PC-9 (cell line): ENCODE data around the gene LMLN. TPM values are rescaled to one million over a fixed set of nuclear protein-coding genes. Genes with fewer than 3 reads are reported as not detected.

Experiments
- BruUV-seq: library from RNA; stranded (reverse); fragments of 400-500 nt; replicated peaks from 2 replicates; lab custom pipeline; 2021; lab: Mats Ljungman, UMichigan
- CTCF ChIA-PET: fragments of 300-600 bp; sonication (Branson Sonifier 250); formaldehyde crosslinking; loops from one replicate; lab custom pipeline; 2022; ENCODE audit warnings: antibody characterized with exemption; lab: Charles Lee
- POLR2A ChIA-PET: fragments of 300-600 bp; sonication (Branson Sonifier 250); formaldehyde crosslinking; loops from one replicate; lab custom pipeline; 2022; ENCODE audit warnings: antibody characterized with exemption; ENCODE audit not compliant: unreplicated experiment; lab: Charles Lee
- DNase-seq, 2 experiments: peaks; one replicate each; pipeline versions ENCODE4 v3.0.0 to v3.0.0-alpha.2; 2015 to 2022; ENCODE audit warnings: mixed read lengths in 1 of 2
- H2AFZ ChIP-seq: fragments of 200-600 bp; sonication (generic); 2 replicates; pipeline ENCODE4 v1.8.1; 2017; ENCODE audit warnings: antibody characterized with exemption
- H3F3A ChIP-seq: fragments of 200-600 bp; sonication (generic); 2 replicates; pipeline ENCODE4 v1.8.1; 2017; ENCODE audit warnings: antibody characterized with exemption, mild to moderate bottlenecking, low read depth; ENCODE audit not compliant: insufficient read depth
- H3K27ac ChIP-seq: fragments of 200-600 bp; sonication (generic); 2 replicates; pipeline ENCODE4 v1.6.1; 2016; ENCODE audit warnings: mixed run types
- H3K27me3 ChIP-seq: fragments of 200-600 bp; sonication (generic); 2 replicates; pipeline ENCODE4 v1.6.1; 2016; ENCODE audit warnings: low read depth, mixed run types; ENCODE audit not compliant: insufficient read depth
- H3K36me3 ChIP-seq: fragments of 200-600 bp; sonication (generic); 2 replicates; pipeline ENCODE4 v1.6.1; 2016; ENCODE audit warnings: low read depth, mixed run types
- H3K4me1 ChIP-seq: fragments of 200-600 bp; sonication (generic); replicated peaks from 2 replicates; pipeline ENCODE4 v1.6.1; 2016; ENCODE audit warnings: mixed run types; ENCODE audit not compliant: insufficient read depth
- H3K4me2 ChIP-seq: fragments of 200-600 bp; sonication (generic); 2 replicates; pipeline ENCODE4 v1.6.1; 2017; ENCODE audit warnings: mixed run types
- H3K4me3 ChIP-seq: fragments of 200-600 bp; sonication (generic); 2 replicates; pipeline ENCODE4 v1.6.1; 2016; ENCODE audit warnings: mixed run types
- H3K79me2 ChIP-seq: fragments of 200-600 bp; sonication (generic); 2 replicates; pipeline ENCODE4 v1.6.1; 2017; ENCODE audit warnings: low read depth, mixed run types
- H3K9me2 ChIP-seq: fragments of 200-600 bp; sonication (generic); 2 replicates; pipeline ENCODE4 v1.8.1; 2017; ENCODE audit warnings: mild to moderate bottlenecking; ENCODE audit not compliant: insufficient read depth
- H3K9me3 ChIP-seq: fragments of 200-600 bp; sonication (generic); 2 replicates; pipeline ENCODE4 v1.8.1; 2016; ENCODE audit warnings: low read depth; ENCODE audit not compliant: insufficient read depth
- H4K20me1 ChIP-seq: fragments of 200-600 bp; sonication (generic); 2 replicates; pipeline ENCODE4 v1.8.1; 2017; ENCODE audit not compliant: insufficient read depth
- EZH2 ChIP-seq: fragments of 200-600 bp; sonication (generic); IDR thresholded peaks from 2 replicates; pipeline ENCODE4 v1.8.0; 2017; ENCODE audit warnings: antibody characterized with exemption, low read depth
- intact Hi-C: fragments of 100-400 bp; cut with micrococcal nuclease; formaldehyde crosslinking; loops from one replicate; pipeline ENCODE4 v1.10.0; 2022; ENCODE audit not compliant: unreplicated experiment
- total RNA-seq: library from RNA; stranded (reverse); gene quantifications from 2 replicates; pipeline ENCODE4 v1.2.3, GENCODE V29; 2021
- TF ChIP-seq, protein P1 (sequence below): fragments of 200-600 bp; sonication (generic); conservative IDR thresholded peaks from 2 replicates; pipeline ENCODE4 v1.6.1; 2017; ENCODE audit warnings: mixed run types, antibody characterized with exemption, mild to moderate bottlenecking, moderate library complexity

Gene LMLN
- total RNA-seq, 1 experiment from 2014 or later = 21.1 TPM

DNA sequence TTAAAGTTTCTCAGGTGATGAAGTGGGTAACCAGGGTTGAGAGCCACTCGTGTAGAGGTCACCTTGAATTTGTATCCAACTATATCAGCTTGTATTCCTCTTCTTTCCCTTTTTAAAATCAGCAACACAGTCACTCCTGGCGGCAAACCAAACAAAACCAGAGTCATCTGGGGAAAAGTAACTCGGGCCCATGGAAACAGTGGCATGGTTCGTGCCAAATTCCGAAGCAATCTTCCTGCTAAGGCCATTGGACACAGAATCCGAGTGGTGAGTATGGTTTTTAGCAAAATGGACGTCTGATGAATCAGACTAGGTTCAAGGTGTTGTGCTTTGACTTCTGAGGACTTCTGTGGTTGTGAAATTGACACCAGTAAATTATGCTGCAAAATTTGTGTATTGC lies 6.1 kb upstream of the LMLN start:
- CTCF ChIA-PET = no interaction called here
- H2AFZ ChIP-seq = no peak overlapping the region
- TF ChIP-seq, protein P1, sequence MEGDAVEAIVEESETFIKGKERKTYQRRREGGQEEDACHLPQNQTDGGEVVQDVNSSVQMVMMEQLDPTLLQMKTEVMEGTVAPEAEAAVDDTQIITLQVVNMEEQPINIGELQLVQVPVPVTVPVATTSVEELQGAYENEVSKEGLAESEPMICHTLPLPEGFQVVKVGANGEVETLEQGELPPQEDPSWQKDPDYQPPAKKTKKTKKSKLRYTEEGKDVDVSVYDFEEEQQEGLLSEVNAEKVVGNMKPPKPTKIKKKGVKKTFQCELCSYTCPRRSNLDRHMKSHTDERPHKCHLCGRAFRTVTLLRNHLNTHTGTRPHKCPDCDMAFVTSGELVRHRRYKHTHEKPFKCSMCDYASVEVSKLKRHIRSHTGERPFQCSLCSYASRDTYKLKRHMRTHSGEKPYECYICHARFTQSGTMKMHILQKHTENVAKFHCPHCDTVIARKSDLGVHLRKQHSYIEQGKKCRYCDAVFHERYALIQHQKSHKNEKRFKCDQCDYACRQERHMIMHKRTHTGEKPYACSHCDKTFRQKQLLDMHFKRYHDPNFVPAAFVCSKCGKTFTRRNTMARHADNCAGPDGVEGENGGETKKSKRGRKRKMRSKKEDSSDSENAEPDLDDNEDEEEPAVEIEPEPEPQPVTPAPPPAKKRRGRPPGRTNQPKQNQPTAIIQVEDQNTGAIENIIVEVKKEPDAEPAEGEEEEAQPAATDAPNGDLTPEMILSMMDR = no peak
- TF ChIP-seq EZH2 = no peak
- BruUV-seq = no TSS peak
- H3K36me3 ChIP-seq = peaks cover 63% of the 10 kb centered on the region
- DNase-seq = no peak
- H3K4me3 ChIP-seq = no peak overlapping the region
- POLR2A ChIA-PET = interaction anchor here (0.6 to 1.1 kb wide), 2 partner anchors 18 to 126 kb away, joined by 4 read pairs; no protein-coding TSS in a partner anchor
- H3K9me2 ChIP-seq = no peaks in the 10 kb centered on the region
- H3F3A ChIP-seq = peaks cover 96% of the 10 kb centered on the region
- H3K9me3 ChIP-seq = no peaks in the 10 kb centered on the region
- H3K4me1 ChIP-seq = peaks cover 71% of the 10 kb centered on the region
- H3K27me3 ChIP-seq = no peaks in the 10 kb centered on the region
- peak overlapping the region; percentile 88 for H3K27ac ChIP-seq
- H4K20me1 ChIP-seq = peaks cover 63% of the 10 kb centered on the region
- peaks cover 56% of the 10 kb centered on the region for H3K79me2 ChIP-seq
- H3K4me2 ChIP-seq = peak overlapping the region; percentile 86
- intact Hi-C loops = no loop called here

DNA sequence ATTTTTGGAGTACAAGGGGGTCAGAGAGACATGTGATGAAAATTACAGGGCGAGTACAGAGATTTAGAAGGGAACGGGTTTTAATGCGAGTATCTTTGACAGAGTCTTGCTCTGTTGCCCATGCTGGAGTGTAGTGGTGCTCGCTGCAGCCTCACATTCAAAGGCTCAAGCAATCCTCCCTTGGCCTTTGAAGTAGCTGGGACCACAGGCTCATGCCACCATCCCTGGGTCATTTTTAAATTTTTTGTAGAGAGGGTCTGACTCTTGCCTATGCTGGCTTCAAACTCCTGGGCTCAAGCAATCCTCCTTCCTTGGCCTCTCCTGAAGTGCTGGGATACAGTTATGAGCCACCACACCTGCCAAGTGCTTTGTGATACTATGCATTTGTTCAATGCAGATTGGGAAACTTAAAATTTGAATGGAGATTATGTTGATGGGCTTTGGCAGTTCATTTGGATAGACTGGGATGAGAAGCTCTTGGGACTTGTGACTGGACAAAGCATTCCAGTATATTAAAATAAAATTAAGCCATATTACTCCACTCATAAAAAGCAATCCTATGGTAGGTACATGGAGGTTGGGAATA lies 4.0 kb upstream of the LMLN start:
- Histone ChIP-seq H3K4me3 (no peak overlapping the region), H3K4me2 (no peak overlapping the region), H3K79me2 (peaks cover 49% of the 10 kb centered on the region), H3F3A (peaks cover 93% of the 10 kb centered on the region), H4K20me1 (peaks cover 62% of the 10 kb centered on the region), H2AFZ (no peak overlapping the region), H3K27ac (peak overlapping the region; percentile 55), H3K27me3 (no peaks in the 10 kb centered on the region), H3K36me3 (peaks cover 56% of the 10 kb centered on the region), H3K9me2 (no peaks in the 10 kb centered on the region), H3K9me3 (no peaks in the 10 kb centered on the region), H3K4me1 (peaks cover 77% of the 10 kb centered on the region)
- intact Hi-C loops = loop anchor here (5.0 kb wide), 1 partner anchor 116 kb away; no protein-coding TSS in a partner anchor
- no peak for DNase-seq
- TF ChIP-seq EZH2 = no peak
- TF ChIP-seq, protein P1 = no peak
- ChIA-PET POLR2A (no interaction called here), CTCF (no interaction called here)
- no TSS peak for BruUV-seq

DNA sequence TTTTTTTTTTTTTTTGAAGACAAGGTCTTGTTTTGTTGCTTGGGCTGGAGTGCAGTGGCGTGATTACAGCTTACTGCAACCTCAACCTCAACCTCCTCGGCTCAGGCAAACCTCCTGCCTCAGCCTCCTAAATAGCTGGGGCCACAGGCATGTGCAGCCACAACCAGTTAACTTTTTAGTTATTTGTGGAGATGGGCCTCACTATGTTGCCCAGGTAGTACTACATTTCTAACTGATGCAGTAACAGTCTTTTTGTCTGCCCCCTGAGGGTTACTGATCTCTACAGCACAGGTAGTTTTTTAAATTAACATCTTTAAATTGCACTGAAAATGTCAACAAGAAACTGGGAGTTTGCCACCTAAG lies 3.4 kb upstream of the LMLN start:
- Histone ChIP-seq H3K27me3 (no peaks in the 10 kb centered on the region), H3K9me3 (no peaks in the 10 kb centered on the region), H3K27ac (peak overlapping the region; percentile 55), H3K4me3 (no peak overlapping the region), H4K20me1 (peaks cover 56% of the 10 kb centered on the region), H3K4me2 (peak overlapping the region; percentile 41; the same call in 1 of the 2 replicates), H3K36me3 (peaks cover 50% of the 10 kb centered on the region), H3K9me2 (no peaks in the 10 kb centered on the region), H2AFZ (no peak overlapping the region), H3K4me1 (peaks cover 79% of the 10 kb centered on the region), H3K79me2 (peaks cover 49% of the 10 kb centered on the region), H3F3A (peaks cover 89% of the 10 kb centered on the region)
- peak in 1 of 2 experiments; percentile 35 for DNase-seq
- BruUV-seq = no TSS peak
- ChIA-PET POLR2A (no interaction called here), CTCF (interaction anchor here (0.7 kb wide), 2 partner anchors 67 to 117 kb away, joined by 6 to 12 read pairs; no protein-coding TSS in a partner anchor)
- TF ChIP-seq, protein P1 = no peak
- no peak for TF ChIP-seq EZH2
- intact Hi-C loops = loop anchor here (5.0 kb wide), 1 partner anchor 116 kb away; no protein-coding TSS in a partner anchor
